GM18858 (cell line): ENCODE measurements around the gene ANKFN1.
"Not testable (repeated sequence)": the region's sequence is repeated elsewhere in the genome, so short reads cannot be mapped to it uniquely, and the experiment has no call there.

Experiments
- ATAC-seq: cut with Tn5 transposase; IDR thresholded peaks from one replicate; pipeline ENCODE4 v1.9.1; 2021; ENCODE audit not compliant: unreplicated experiment

The ANKFN1 gene

DNA sequence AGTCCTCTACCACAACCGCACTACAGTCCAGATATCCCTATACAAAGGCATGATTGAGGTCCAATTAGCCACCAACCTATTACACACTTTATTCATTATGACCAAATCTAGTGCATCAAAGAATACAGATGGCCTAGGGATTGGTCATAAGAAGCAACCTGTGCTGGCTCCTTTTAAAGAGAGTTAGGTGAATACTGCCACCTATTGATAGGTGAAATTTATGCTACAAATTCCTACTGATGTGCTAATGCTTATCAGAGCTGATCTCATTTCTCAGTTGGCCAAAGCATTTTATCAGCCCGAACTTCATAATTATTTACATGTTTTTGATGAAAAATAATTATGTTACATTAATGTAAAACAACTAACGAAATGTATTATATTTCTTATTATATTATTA, 166.3 kb downstream of the ANKFN1 start:
- peak; percentile 63 for ATAC-seq

DNA sequence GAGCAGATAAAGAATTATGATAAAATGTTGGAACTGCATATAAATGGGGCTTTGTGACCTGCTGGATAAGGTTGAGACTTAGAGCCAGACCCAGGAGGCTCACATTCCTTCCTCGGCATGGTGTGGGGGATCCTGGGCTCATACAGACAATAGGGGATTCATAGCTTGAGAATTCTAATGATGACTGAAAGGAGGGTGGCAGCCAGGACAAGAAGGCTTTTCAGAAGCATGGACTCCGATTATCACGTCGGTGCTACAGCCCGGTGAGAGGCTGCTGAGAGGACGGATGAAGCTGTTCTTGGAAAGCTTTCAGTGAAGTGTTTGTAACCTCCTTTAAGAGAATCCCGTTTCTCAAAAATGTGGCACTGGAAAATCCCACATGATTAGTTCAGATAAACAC, 167.2 kb downstream of the ANKFN1 start:
- no peak for ATAC-seq

DNA sequence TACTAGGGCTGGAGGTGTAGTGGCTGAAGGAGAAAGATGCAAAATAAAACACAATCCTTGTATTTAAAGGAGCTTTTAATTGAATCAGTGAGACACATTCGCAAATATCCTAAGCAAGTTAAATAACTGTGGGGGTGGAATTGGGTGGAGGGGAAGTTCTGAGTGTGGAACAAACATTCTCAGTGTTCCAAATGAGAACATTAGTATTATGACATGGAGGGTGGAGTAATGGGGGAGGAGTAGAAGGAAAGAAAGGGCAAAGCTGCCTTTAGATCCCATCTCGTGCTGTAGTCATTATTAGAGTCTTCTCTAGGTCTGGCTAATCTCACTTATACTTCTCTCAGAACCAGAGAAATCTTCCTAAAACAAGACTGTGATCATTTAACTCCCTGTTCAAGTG, 169.7 kb downstream of the ANKFN1 start:
- ATAC-seq: no peak

DNA sequence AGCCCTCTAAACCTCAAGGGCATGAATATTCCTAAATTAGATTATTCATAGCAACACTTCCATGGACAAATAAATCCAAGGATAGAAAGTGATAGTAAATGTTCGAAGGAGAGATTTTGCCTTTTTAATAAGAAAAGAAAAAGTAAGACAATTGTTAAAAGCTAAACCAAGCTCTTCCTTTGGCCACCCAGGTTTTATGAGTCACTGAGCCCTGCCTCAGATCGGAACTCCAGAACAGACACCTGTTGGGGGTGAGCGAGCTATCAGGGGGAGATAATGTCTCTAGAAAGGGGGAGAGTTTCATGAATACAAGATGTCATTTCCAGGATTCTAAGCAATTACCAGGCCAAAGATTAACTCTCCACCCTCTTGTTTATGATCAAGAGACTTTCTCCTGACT, 171.4 kb downstream of the ANKFN1 start:
- no peak for ATAC-seq

DNA sequence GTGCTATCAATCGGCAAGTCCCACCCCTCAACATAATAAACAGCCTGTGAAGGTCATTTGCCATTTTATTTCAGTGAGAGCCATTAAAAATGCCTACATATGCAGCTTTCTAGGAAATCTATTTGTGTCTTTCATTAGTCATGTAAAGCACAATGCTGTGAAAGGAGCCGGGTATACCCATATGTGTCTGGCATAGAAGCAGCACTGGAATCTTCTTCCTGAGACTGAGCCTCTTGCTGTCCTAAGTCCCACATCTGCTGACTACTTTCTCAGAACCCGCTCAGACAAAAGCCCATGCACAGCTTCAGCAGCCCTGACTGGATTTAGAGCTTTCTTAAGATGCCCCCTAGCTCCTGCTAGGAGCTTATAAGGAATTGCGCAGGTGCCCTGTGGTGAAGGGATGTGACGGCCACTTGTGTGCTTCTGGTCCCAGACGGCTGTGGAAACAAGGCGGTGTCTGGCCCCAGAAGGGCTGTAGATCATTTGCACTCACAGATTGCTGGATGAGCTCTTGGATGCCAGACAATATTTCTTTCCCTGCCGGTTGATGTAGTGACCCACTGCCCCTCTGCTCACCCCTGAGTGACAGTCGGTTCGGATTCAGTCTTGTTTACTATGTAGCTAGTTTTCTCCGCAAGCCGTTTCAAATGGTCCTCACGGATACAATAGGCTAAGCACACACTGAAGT, 172.2 kb downstream of the ANKFN1 start:
- no peak for ATAC-seq

DNA sequence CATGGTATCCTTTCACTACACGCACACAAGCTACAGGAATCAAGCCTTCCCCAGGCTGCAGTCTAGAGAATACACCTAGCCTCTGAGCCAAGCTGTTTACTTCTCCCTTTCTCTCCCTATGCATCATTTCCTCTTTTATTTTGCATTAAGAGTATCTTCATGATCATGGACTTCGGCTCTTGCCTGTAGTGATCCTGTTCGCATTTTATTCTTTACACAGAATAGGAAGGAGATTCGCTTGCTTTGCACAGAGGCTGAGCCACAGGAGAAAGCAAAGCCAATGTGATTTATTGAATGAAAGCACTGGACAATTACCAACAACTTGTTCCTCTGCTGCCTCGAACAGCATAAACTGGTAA, 172.7 kb downstream of the ANKFN1 start:
- no peak for ATAC-seq

DNA sequence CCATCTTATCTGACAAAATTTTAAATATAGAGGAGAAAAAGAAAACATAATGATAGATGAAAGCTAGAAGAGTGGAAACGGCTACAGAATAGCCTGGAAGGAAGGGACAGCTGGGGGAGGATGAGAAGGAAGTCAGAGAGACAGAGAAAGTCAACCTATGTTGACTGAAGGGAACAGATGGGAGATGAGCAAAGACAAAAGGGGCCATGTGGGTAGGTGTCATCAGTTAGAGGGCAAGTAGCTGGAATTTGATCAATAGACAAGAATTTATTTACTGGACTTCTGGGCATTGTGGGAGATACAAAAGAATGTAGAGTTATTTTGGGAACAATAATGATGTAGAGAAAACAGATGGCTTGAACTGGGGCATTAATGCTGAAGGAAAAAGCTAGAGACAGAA, 194.4 kb downstream of the ANKFN1 start:
- no peak for ATAC-seq

DNA sequence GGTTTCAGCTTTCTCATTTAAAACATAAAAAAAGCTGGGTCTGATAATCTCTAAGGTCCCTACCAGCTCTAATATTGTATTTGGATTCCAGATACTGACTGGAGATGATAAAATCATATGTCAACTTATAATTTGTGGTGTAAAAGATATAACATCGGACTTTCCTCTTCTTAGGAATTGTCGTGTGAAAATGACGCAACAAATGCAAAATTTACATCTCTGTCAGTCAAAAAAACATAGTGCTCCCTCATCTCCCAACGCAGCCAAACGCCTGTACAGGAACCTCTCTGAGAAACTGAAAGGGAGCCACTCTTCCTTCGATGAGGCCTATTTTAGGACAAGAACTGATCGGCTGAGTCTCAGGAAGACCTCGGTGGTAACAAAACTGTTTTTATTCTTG, 197.3 kb downstream of the ANKFN1 start:
- ATAC-seq: no peak

DNA sequence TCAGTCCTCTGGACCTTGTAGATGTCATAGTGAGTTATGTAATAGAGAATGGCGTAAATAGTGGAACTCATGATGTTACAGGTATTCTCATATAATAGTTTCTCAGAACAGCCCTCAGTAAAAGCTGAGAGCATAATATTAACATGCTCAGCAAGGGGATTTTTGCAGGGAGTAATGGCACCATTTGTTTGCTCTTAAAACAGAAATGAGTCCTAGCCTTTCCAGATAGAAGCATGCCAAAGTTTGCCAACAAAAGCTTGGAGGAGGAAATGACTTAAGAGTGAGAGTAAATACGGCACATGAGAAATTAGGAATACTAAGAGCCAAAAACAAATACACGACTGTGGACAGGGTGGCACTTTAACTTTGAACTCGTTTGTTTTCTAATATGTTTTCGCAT, 198.4 kb downstream of the ANKFN1 start:
- ATAC-seq: no peak

DNA sequence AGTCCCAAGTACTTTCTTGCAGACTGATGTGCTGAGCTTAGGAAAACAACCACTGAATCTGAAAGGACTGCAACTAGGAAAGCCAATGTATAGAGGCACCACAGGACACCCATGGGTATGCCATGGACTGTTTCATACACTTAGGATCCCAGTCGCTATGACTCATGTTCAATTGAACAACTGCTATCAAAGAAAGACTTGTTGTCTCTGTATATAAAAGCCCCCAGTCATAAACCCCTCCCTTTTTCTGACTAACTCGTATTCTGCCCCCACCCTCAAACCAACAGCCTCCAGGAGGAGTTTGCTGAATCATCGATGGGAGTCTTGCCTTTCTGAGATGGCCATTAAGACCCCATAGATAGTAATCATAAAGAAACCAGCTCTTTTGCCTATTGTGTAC, 205.4 kb downstream of the ANKFN1 start:
- no peak for ATAC-seq

DNA sequence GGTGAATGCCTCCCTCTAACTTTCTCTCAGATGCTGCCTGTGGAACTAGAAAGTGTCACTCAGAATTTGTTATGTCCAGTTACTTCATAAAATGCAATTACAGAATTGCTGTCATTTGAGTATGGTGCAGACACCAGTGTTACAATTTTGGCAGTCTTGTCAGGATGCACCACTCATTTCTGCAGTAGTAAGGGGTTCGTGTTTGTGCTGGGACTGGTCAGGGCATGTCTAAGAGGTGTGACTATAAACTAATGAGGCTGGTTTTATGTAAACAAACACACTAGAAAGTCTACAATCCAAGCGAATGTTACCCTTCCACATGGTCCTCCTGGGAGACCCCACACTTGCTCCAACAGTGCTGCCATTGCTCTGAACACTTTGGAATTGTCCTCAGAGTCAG, 206.2 kb downstream of the ANKFN1 start:
- no peak for ATAC-seq

DNA sequence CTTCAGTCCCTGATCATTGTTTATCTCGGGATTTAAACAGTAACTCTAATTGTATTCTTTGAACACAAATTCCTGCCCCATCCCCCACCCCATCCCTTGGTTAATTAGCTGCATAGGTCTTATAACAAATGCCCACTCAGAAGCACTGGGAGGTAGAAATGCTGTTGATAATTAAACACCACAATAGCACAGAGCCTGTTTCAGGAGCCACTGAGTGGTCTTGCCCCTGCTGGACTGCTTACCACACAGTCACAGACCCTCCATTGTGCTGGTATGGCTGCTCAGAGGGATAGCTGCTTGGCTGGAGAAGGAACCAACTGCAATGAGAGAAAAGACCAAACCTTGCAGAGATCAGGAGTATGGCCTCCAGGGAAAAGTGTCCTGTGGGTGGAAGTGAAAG, 214.1 kb downstream of the ANKFN1 start:
- ATAC-seq: no peak

DNA sequence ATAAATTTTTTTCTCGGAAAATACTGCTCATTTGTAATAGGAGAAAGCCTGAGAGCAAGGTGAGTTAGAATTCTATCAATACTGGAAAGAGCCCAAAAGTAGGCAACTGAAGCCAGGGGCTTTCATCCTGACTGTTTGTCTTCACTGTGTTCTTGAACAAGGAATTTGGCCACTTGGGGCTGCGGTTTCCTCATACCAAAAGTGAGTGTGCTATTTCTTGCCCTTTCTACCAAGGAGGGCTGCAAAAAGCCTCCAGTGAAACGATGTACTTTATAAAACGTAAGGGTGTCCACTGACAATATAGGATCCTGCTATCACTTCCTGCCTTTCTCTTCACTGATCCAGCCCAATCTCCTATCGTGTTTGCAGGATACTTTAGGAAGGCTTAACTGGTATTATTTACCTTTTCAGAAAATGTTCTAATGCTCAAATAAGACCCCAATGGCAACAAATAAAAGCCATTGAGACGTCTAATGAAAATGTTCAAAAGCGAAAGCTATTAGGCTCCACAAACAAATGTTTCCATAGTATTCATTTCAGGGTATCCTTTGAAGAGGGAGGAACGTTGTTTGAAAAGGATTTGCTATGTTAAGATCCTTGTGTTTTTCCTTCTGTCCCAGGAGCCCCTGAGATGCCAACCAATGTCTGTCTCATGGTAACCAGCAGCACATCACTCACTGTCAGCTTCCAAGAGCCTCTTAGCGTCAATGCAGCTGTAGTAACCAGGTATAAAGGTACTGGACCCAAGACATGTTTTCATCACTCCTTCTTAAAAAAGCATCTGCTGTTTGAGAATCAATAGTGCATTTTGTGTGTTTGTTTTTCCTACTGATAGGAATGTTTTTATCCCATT, 220.9 kb downstream of the ANKFN1 start:
- ATAC-seq: no peak

DNA sequence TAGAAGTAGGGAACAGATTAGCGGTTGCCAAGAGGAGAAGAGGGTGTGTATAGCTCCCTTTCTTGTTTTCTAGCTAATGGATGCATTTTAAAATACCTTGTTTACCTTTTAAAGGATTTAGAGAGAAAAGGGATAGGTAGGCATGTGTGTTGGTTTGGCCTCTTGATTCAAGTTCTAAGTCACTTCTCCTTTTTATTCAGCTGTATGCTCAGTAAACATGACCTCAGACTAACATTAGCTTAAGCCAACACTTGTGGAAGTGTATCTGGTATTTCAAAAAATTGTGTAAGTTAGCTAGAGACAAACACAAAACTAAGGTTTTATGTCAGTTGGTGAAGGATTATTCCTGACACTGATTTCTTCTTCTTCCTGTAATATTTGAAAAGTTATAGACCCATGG, 236.1 kb downstream of the ANKFN1 start:
- no peak for ATAC-seq

DNA sequence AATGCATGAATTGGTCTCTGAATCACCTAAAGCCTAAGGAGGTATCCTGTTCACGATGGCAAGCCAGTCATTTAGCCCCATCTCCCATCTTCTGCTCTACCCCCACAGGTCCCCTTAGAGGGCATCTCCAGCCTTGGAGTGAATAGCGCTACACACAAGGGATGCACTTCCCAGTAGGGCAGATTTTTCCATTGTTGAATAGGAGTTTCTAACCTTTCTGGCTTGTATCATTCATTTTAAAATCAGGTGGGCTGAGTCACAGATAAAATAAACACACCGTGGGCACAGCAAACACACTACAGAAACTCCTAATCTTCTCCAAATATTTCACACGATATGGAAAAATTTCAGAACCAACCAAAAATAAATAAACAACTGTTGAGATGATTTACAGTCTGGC, 239.0 kb downstream of the ANKFN1 start:
- ATAC-seq: no peak

DNA sequence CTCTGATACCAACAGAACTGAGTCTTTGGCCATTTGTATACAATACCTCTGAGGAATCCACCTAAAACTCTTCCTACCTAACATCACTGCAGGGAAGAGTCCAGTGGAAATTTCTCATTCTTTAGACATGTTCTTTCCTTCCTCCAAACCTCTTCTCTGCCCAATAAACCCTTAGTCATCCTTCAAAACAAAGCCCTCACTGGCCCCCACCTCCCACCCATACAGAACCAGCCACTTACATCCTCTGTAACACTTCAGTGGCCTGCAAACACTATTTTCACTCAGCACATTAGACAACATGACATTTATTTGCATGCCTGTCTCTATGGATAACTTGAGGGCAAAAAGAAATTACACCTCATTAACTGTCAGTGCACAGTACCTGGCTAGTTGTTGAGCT, 239.9 kb downstream of the ANKFN1 start:
- no peak for ATAC-seq

DNA sequence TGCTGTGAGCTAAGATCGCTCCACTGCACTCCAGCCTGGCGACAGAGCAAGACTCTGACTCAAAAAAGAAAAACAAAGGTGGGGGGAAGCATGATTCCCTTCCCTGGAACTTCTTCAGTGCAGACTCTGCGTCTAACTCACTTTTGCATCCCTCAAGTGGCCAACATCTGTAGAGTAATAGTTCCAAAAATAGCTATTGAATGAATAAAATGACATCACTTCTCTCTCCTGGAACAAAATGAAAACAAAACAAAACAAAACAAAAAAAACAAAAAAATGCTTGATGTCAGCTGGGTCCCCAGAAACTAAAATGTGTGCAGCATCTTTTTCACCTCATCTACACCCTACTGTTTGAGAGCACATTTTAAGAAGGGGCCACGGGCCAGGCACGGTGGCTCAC, 242.5 kb downstream of the ANKFN1 start:
- ATAC-seq: no peak

DNA sequence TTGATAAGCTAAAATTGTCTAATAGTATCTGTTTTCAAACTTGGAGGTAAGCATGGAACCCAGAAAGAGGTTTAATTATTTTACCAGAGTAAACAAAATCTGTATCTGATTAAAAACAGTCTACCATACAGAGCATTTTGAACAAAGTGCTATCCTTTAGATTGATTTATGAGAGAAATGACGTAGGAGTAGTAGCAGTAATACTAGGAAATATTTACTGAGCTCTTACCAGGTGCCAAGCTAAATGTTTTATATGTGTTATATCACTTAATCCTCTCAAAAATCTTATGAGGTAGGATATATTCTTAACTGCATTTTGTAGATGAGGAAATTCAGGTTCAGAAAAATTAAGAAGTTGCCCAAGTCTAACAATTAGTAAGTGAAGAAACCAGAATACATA, 253.8 kb downstream of the ANKFN1 start:
- ATAC-seq: no peak

DNA sequence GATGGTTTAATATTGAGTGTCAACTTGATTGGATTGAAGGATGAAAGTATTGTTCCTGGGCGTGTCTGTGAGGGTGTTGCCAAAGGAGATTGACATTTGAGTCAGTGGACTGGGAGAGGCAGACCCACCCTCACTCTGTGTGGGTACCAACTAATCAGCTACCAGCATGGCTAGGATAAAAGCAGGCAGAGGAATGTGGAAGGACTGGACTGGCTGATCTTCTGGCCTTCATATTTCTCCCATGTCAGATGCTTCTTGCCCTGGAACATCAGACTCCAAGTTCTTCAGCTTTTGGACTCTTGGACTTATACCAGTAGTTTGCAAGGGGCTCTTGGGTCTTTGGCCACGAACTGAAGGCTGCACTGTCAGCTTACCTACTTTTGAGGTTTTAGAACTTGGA, 259.1 kb downstream of the ANKFN1 start:
- not testable (repeated sequence) for ATAC-seq

DNA sequence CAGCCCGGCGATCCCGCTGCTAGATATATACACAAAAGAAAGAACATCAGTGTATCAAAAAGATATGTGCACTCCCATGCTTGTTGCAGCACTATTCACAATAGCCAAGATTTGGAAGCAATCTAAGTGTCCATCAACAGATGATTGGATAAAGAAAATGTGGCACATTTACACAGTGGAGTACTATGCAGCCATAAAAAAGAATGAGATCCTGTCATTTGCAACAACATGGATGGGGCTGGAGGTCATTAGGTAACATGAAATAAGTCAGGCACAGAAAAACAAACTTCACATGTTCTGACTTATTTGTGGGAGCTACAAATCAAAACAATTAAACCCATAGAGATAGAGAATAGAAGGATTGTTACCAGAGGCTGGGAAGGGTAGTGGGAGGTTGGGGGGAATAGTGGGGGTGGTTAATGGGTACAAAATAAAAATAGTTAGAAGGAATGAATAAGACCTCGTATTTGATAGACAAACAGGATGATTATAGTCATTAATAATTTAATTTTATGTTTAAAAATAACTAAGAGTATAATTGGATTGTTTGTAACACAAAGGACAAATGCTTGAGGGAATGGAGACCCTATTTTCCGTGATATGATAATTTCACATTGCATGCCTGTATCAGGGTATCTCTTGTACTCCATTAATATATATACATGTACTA, 263.5 kb downstream of the ANKFN1 start:
- no peak for ATAC-seq

DNA sequence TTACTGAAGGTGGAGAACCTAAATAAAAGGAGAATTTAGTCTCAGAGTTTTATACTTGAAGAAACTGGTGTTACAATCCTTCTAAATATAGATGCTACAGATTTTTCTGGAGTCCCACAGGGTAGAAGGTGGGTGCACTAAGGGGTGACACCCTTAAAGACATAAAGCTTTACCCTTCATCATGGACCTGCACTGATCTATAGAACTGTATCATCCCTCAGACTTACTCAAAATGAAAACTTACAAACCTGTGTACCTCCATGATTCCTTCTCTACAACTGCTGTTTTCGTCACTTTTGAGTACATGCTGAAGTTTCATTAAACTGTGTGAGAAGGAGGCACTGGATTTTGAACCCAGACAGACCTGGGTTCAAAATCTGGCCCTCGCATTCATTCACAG, 270.7 kb downstream of the ANKFN1 start:
- no peak for ATAC-seq

DNA sequence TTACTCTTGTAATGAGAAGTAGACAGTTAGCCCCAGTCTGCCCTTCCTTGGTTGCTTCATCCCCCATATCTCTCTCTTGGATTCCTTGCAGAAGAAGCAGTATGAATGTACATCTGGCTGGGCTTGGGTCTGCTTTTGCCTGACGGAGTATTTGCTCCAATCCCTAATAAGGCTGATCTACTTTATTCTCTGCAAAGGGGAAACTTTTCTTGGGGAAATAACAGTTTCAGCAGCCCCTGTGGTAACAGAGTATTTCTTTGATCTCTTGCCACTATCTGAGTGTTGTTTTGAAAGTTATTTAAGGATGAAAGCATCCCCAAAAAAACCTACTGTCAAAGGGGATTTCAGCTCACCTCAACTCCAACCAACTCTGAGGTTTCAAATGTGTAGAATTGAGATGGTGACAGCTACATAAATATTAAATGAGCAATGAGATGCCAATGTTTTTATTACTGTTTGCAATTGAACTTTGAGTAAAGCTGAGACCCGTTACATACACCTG, 271.3 kb downstream of the ANKFN1 start:
- ATAC-seq: no peak
